ENCODE data around the gene ADM2. TPM values are rescaled to one million over a fixed set of nuclear protein-coding genes. Genes with fewer than 3 reads are reported as not detected.

Gene ADM2
- polyA plus RNA-seq, 1 of the 3 experiments (the other 2 are of a cell fraction): 0.61 TPM

DNA sequence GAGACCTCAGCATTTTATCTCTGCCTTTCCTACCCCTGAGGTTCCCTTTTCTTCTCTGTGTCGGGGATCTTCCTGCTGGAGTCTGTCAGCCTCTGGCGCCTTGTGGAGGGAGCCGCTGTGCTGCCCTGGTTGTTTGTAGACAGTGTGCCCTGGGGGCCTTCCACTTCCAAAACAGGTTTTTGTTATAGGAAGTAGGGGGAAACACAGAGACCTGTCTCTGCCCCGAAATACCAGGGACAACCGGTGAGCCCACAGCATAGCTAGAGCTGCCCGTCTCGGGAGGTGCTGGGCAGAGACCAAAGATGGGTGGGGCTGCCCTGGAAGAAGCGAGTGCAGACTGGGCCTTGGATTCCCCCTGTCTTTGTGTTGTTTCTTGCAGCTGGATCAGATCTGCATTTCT, 34.7 kb downstream of the ADM2 start (continued):
- TF ChIP-seq, protein P1, sequence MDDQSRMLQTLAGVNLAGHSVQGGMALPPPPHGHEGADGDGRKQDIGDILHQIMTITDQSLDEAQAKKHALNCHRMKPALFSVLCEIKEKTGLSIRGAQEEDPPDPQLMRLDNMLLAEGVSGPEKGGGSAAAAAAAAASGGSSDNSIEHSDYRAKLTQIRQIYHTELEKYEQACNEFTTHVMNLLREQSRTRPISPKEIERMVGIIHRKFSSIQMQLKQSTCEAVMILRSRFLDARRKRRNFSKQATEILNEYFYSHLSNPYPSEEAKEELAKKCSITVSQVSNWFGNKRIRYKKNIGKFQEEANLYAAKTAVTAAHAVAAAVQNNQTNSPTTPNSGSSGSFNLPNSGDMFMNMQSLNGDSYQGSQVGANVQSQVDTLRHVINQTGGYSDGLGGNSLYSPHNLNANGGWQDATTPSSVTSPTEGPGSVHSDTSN (IDR thresholded peaks at IDR 0.05): no peak
- TF ChIP-seq FOSL2 (IDR thresholded peaks at IDR 0.05; ENCODE audit: borderline replicate concordance, low read depth): no peak
- TF ChIP-seq, protein P2, sequence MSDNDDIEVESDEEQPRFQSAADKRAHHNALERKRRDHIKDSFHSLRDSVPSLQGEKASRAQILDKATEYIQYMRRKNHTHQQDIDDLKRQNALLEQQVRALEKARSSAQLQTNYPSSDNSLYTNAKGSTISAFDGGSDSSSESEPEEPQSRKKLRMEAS (IDR thresholded peaks at IDR 0.05; ENCODE audit: low read depth): no peak
- TF ChIP-seq CHD2 (IDR thresholded peaks at IDR 0.05; ENCODE audit: low read length, partially characterized antibody): no peak

DNA sequence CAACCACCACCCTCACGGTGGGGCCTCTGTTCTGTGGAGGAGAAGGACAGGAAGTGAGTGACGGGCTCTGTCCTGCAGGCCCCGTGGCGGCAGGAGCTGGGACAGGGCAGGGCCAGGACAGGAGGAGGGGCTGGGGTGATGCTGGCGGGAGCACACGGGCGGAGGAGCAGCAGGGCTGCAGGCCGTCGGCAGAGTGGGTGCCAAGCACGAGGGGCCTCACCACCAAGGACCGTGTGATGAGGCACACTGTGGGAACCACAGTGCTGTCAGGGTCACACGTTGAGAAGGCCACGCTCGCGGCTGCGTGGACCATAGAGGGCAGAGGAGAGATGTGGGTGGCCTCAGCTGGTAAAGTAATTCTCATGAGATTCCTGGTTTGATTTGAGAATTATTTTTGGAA, 35.5 kb downstream of the ADM2 start:
- H3K79me2 ChIP-seq (ENCODE audit: insufficient read depth): peaks cover 49% of the 10 kb centered on the region
- no peaks in the 10 kb centered on the region for H3F3A ChIP-seq (replicated peaks; ENCODE audit: insufficient read depth)
- no peak overlapping the region for H3K27ac ChIP-seq (ENCODE audit: low read depth in 2 of 2, low read length in 1 of 2)
- ChIA-PET CTCF (interaction anchor here (1.1 to 3.4 kb wide), 2 partner anchors 9 to 61 kb away, joined by 3 to 18 read pairs; partner anchors contain the start of genes CPT1B and SCO2), POLR2A (interaction anchor here (1.6 kb wide), 1 partner anchor 8 kb away, joined by 6 read pairs; no protein-coding TSS in a partner anchor)
- no peaks in the 10 kb centered on the region for H3K27me3 ChIP-seq (ENCODE audit: insufficient read depth)
- H3K4me1 ChIP-seq (ENCODE audit: control insufficient read depth in 1 of 2, insufficient read depth in 2 of 2, low read depth in 1 of 2, low read length in 1 of 2): no peaks in the 10 kb centered on the region
- WGBS (ENCODE audit: low lambda C conversion rate): 89% methylated on average over 16 of the region's 16 CpGs
- H3K36me3 ChIP-seq (replicated peaks in 1 of 2; ENCODE audit: control insufficient read depth in 1 of 2, insufficient read depth in 2 of 2, low read length in 1 of 2): peaks cover 7 to 33% of the 10 kb centered on the region in 2 experiments
- no peak overlapping the region for H3K4me3 ChIP-seq (ENCODE audit: low read depth in 2 of 2, low read length in 1 of 2)
- H2AFZ ChIP-seq (ENCODE audit: low read depth): no peak overlapping the region
- H3K9me3 ChIP-seq: no peaks in the 10 kb centered on the region
- TF ChIP-seq GABPA (IDR thresholded peaks at IDR 0.05; ENCODE audit: low read depth) (no peak), EP300 (IDR thresholded peaks at IDR 0.05; ENCODE audit: borderline replicate concordance in 1 of 2, low read depth in 1 of 2, low read length in 1 of 2) (no peak), TCF12 (IDR thresholded peaks at IDR 0.05) (no peak), CHD2 (IDR thresholded peaks at IDR 0.05; ENCODE audit: low read length, partially characterized antibody) (no peak), FOSL2 (IDR thresholded peaks at IDR 0.05; ENCODE audit: borderline replicate concordance, low read depth) (no peak), ELF1 (IDR thresholded peaks at IDR 0.05) (no peak), RAD21 (IDR thresholded peaks at IDR 0.05; ENCODE audit: low read length) (no peak), MXI1 (IDR thresholded peaks at IDR 0.05; ENCODE audit: low read depth, low read length) (no peak), SMC3 (IDR thresholded peaks at IDR 0.05; ENCODE audit: low read depth, low read length) (no peak), NRF1 (IDR thresholded peaks at IDR 0.05; ENCODE audit: low read depth, low read length) (no peak), FOXM1 (IDR thresholded peaks at IDR 0.05; ENCODE audit: low read depth) (no peak)
- TF ChIP-seq, protein P3, sequence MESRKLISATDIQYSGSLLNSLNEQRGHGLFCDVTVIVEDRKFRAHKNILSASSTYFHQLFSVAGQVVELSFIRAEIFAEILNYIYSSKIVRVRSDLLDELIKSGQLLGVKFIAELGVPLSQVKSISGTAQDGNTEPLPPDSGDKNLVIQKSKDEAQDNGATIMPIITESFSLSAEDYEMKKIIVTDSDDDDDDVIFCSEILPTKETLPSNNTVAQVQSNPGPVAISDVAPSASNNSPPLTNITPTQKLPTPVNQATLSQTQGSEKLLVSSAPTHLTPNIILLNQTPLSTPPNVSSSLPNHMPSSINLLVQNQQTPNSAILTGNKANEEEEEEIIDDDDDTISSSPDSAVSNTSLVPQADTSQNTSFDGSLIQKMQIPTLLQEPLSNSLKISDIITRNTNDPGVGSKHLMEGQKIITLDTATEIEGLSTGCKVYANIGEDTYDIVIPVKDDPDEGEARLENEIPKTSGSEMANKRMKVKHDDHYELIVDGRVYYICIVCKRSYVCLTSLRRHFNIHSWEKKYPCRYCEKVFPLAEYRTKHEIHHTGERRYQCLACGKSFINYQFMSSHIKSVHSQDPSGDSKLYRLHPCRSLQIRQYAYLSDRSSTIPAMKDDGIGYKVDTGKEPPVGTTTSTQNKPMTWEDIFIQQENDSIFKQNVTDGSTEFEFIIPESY (IDR thresholded peaks at IDR 0.05; ENCODE audit: borderline replicate concordance, low read depth): no peak
- TF ChIP-seq, protein P4, sequence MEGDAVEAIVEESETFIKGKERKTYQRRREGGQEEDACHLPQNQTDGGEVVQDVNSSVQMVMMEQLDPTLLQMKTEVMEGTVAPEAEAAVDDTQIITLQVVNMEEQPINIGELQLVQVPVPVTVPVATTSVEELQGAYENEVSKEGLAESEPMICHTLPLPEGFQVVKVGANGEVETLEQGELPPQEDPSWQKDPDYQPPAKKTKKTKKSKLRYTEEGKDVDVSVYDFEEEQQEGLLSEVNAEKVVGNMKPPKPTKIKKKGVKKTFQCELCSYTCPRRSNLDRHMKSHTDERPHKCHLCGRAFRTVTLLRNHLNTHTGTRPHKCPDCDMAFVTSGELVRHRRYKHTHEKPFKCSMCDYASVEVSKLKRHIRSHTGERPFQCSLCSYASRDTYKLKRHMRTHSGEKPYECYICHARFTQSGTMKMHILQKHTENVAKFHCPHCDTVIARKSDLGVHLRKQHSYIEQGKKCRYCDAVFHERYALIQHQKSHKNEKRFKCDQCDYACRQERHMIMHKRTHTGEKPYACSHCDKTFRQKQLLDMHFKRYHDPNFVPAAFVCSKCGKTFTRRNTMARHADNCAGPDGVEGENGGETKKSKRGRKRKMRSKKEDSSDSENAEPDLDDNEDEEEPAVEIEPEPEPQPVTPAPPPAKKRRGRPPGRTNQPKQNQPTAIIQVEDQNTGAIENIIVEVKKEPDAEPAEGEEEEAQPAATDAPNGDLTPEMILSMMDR (IDR thresholded peaks at IDR 0.05): no peak
- no peak for DNase-seq
- H3K9ac ChIP-seq: no peak overlapping the region
- H3K4me2 ChIP-seq: no peak overlapping the region
- H4K20me1 ChIP-seq (ENCODE audit: insufficient read depth): 0 out of 2 replicates have a peak, but pooled peaks cover 4% of the 10 kb centered on the region
- no peaks in the 10 kb centered on the region for H3K9me2 ChIP-seq

Data from SK-N-SH (cell line).